ENCODE data around the gene RNF114.

Gene RNF114

GRCh38 chr20:49918446-49918845 lies 17.8 kb upstream of the RNF114 start:
- H3K4me2 ChIP-seq (ENCODE audit: low read length): no peak overlapping the region
- no peak overlapping the region for H3K9ac ChIP-seq (ENCODE audit: low read length)
- H3K18ac ChIP-seq (ENCODE audit: low read length): no peak overlapping the region
- peaks cover 12% of the 10 kb centered on the region for H3K79me1 ChIP-seq (ENCODE audit: low read length)
- peaks cover 15% of the 10 kb centered on the region for H3K79me2 ChIP-seq (ENCODE audit: control insufficient read depth, insufficient read depth, low read length)
- H3K23ac ChIP-seq (ENCODE audit: low read length): no peak overlapping the region
- H3K27ac ChIP-seq (ENCODE audit: low read depth, low read length): no peak overlapping the region
- DNase-seq: no peak
- H4K5ac ChIP-seq (ENCODE audit: low read length): no peak overlapping the region
- no CpG with 5 or more reads among the region's 3 CpGs for WGBS (ENCODE audit: extremely low coverage, insufficient coverage, low lambda C conversion rate)
- no peaks in the 10 kb centered on the region for H3K36me3 ChIP-seq (ENCODE audit: control insufficient read depth, insufficient read depth, low read length)
- no peak overlapping the region for H3K4me3 ChIP-seq (ENCODE audit: low read length)
- no peak overlapping the region for H2BK5ac ChIP-seq (ENCODE audit: low read length)
- no peak overlapping the region for H2BK15ac ChIP-seq (replicated peaks; ENCODE audit: low read depth)
- no peak overlapping the region for H2AK5ac ChIP-seq (ENCODE audit: low read length)
- H3K56ac ChIP-seq (ENCODE audit: low read length): no peak overlapping the region
- H3K4ac ChIP-seq (ENCODE audit: low read depth, low read length): no peak overlapping the region
- no peak overlapping the region for H4K8ac ChIP-seq (ENCODE audit: low read depth, low read length)
- no peaks in the 10 kb centered on the region for H3K4me1 ChIP-seq (ENCODE audit: control insufficient read depth, low read depth, low read length)
- no peaks in the 10 kb centered on the region for H3K27me3 ChIP-seq (ENCODE audit: insufficient read depth, low read length, poor library complexity)
- no peak overlapping the region for H2BK120ac ChIP-seq (ENCODE audit: low read depth, low read length)

GRCh38 chr20:49919009-49919408 lies 17.2 kb upstream of the RNF114 start:
- DNase-seq: no peak
- Histone ChIP-seq H3K9ac (ENCODE audit: low read length) (no peak overlapping the region), H4K5ac (ENCODE audit: low read length) (no peak overlapping the region), H2BK120ac (ENCODE audit: low read depth, low read length) (no peak overlapping the region), H3K36me3 (ENCODE audit: control insufficient read depth, insufficient read depth, low read length) (no peaks in the 10 kb centered on the region), H2BK15ac (replicated peaks; ENCODE audit: low read depth) (no peak overlapping the region), H3K4me3 (ENCODE audit: low read length) (no peak overlapping the region), H2BK5ac (ENCODE audit: low read length) (no peak overlapping the region), H3K4me1 (ENCODE audit: control insufficient read depth, low read depth, low read length) (no peaks in the 10 kb centered on the region), H3K23ac (ENCODE audit: low read length) (no peak overlapping the region), H3K18ac (ENCODE audit: low read length) (no peak overlapping the region), H3K56ac (ENCODE audit: low read length) (no peak overlapping the region), H3K27me3 (ENCODE audit: insufficient read depth, low read length, poor library complexity) (no peaks in the 10 kb centered on the region), H3K4ac (ENCODE audit: low read depth, low read length) (no peak overlapping the region), H3K27ac (ENCODE audit: low read depth, low read length) (no peak overlapping the region), H3K4me2 (ENCODE audit: low read length) (no peak overlapping the region), H3K79me2 (ENCODE audit: control insufficient read depth, insufficient read depth, low read length) (peaks cover 9% of the 10 kb centered on the region), H2AK5ac (ENCODE audit: low read length) (no peak overlapping the region), H4K8ac (ENCODE audit: low read depth, low read length) (no peak overlapping the region), H3K79me1 (ENCODE audit: low read length) (peaks cover 8% of the 10 kb centered on the region)
- WGBS (ENCODE audit: extremely low coverage, insufficient coverage, low lambda C conversion rate): no CpG with 5 or more reads among the region's 7 CpGs

- H3K79me1 ChIP-seq (ENCODE audit: low read length): peaks cover 4% of the 10 kb centered on the region
- no peaks in the 10 kb centered on the region for H3K27me3 ChIP-seq (ENCODE audit: insufficient read depth, low read length, poor library complexity)
- no peak overlapping the region for H2BK120ac ChIP-seq (ENCODE audit: low read depth, low read length)
- no peak overlapping the region for H3K4me3 ChIP-seq (ENCODE audit: low read length)
- no peak overlapping the region for H3K4ac ChIP-seq (ENCODE audit: low read depth, low read length)
- no peak overlapping the region for H3K4me2 ChIP-seq (ENCODE audit: low read length)
- H3K56ac ChIP-seq (ENCODE audit: low read length): no peak overlapping the region
- H3K18ac ChIP-seq (ENCODE audit: low read length): no peak overlapping the region
- no peaks in the 10 kb centered on the region for H3K4me1 ChIP-seq (ENCODE audit: control insufficient read depth, low read depth, low read length)
- peaks cover 5% of the 10 kb centered on the region for H3K79me2 ChIP-seq (ENCODE audit: control insufficient read depth, insufficient read depth, low read length)
- H3K36me3 ChIP-seq (ENCODE audit: control insufficient read depth, insufficient read depth, low read length): no peaks in the 10 kb centered on the region
- DNase-seq: no peak
- no peak overlapping the region for H2BK5ac ChIP-seq (ENCODE audit: low read length)
- H3K23ac ChIP-seq (ENCODE audit: low read length): no peak overlapping the region
- no peak overlapping the region for H2AK5ac ChIP-seq (ENCODE audit: low read length)
- WGBS (ENCODE audit: extremely low coverage, insufficient coverage, low lambda C conversion rate): no CpG with 5 or more reads among the region's 2 CpGs
- no peak overlapping the region for H4K8ac ChIP-seq (ENCODE audit: low read depth, low read length)
- no peak overlapping the region for H3K9ac ChIP-seq (ENCODE audit: low read length)
- H3K27ac ChIP-seq (ENCODE audit: low read depth, low read length): no peak overlapping the region
- H2BK15ac ChIP-seq (replicated peaks; ENCODE audit: low read depth): no peak overlapping the region
- H4K5ac ChIP-seq (ENCODE audit: low read length): no peak overlapping the region
These were observed 16.7 kb upstream of the RNF114 start for GRCh38 chr20:49919461-49919860.

- H4K5ac ChIP-seq (ENCODE audit: low read length): no peak overlapping the region
- no peaks in the 10 kb centered on the region for H3K27me3 ChIP-seq (ENCODE audit: insufficient read depth, low read length, poor library complexity)
- H3K4me1 ChIP-seq (ENCODE audit: control insufficient read depth, low read depth, low read length): no peaks in the 10 kb centered on the region
- H3K4ac ChIP-seq (ENCODE audit: low read depth, low read length): no peak overlapping the region
- no CpG with 5 or more reads among the region's 4 CpGs for WGBS (ENCODE audit: extremely low coverage, insufficient coverage, low lambda C conversion rate)
- no peak overlapping the region for H3K23ac ChIP-seq (ENCODE audit: low read length)
- no peak for DNase-seq
- no peak overlapping the region for H3K18ac ChIP-seq (ENCODE audit: low read length)
- H3K79me1 ChIP-seq (ENCODE audit: low read length): no peaks in the 10 kb centered on the region
- H3K36me3 ChIP-seq (ENCODE audit: control insufficient read depth, insufficient read depth, low read length): no peaks in the 10 kb centered on the region
- no peak overlapping the region for H2BK120ac ChIP-seq (ENCODE audit: low read depth, low read length)
- no peaks in the 10 kb centered on the region for H3K79me2 ChIP-seq (ENCODE audit: control insufficient read depth, insufficient read depth, low read length)
- H2BK15ac ChIP-seq (replicated peaks; ENCODE audit: low read depth): no peak overlapping the region
- no peak overlapping the region for H4K8ac ChIP-seq (ENCODE audit: low read depth, low read length)
- H3K27ac ChIP-seq (ENCODE audit: low read depth, low read length): no peak overlapping the region
- no peak overlapping the region for H3K9ac ChIP-seq (ENCODE audit: low read length)
- H3K56ac ChIP-seq (ENCODE audit: low read length): no peak overlapping the region
- H3K4me2 ChIP-seq (ENCODE audit: low read length): no peak overlapping the region
- no peak overlapping the region for H2AK5ac ChIP-seq (ENCODE audit: low read length)
- no peak overlapping the region for H3K4me3 ChIP-seq (ENCODE audit: low read length)
- no peak overlapping the region for H2BK5ac ChIP-seq (ENCODE audit: low read length)
These were observed 11.9 kb upstream of the RNF114 start for GRCh38 chr20:49924247-49924646.

- no peak overlapping the region for H3K4ac ChIP-seq (ENCODE audit: low read depth, low read length)
- no peak overlapping the region for H3K56ac ChIP-seq (ENCODE audit: low read length)
- no peak overlapping the region for H2AK5ac ChIP-seq (ENCODE audit: low read length)
- no peak overlapping the region for H2BK5ac ChIP-seq (ENCODE audit: low read length)
- H3K79me1 ChIP-seq (ENCODE audit: low read length): no peaks in the 10 kb centered on the region
- no peak overlapping the region for H3K4me2 ChIP-seq (ENCODE audit: low read length)
- H3K18ac ChIP-seq (ENCODE audit: low read length): no peak overlapping the region
- no peak overlapping the region for H4K8ac ChIP-seq (ENCODE audit: low read depth, low read length)
- H3K27me3 ChIP-seq (ENCODE audit: insufficient read depth, low read length, poor library complexity): no peaks in the 10 kb centered on the region
- H4K5ac ChIP-seq (ENCODE audit: low read length): no peak overlapping the region
- no peaks in the 10 kb centered on the region for H3K4me1 ChIP-seq (ENCODE audit: control insufficient read depth, low read depth, low read length)
- H3K9ac ChIP-seq (ENCODE audit: low read length): no peak overlapping the region
- no peak for DNase-seq
- H3K4me3 ChIP-seq (ENCODE audit: low read length): no peak overlapping the region
- no peak overlapping the region for H2BK120ac ChIP-seq (ENCODE audit: low read depth, low read length)
- H3K79me2 ChIP-seq (ENCODE audit: control insufficient read depth, insufficient read depth, low read length): no peaks in the 10 kb centered on the region
- no peak overlapping the region for H3K23ac ChIP-seq (ENCODE audit: low read length)
- no peak overlapping the region for H2BK15ac ChIP-seq (replicated peaks; ENCODE audit: low read depth)
- no peaks in the 10 kb centered on the region for H3K36me3 ChIP-seq (ENCODE audit: control insufficient read depth, insufficient read depth, low read length)
- WGBS (ENCODE audit: extremely low coverage, insufficient coverage, low lambda C conversion rate): no CpG with 5 or more reads among the region's 2 CpGs
- H3K27ac ChIP-seq (ENCODE audit: low read depth, low read length): no peak overlapping the region
These were observed 10.2 kb upstream of the RNF114 start for GRCh38 chr20:49925901-49926454.

- Histone ChIP-seq H2BK15ac (replicated peaks; ENCODE audit: low read depth) (no peak overlapping the region), H3K9ac (ENCODE audit: low read length) (no peak overlapping the region), H3K79me1 (ENCODE audit: low read length) (no peaks in the 10 kb centered on the region), H3K56ac (ENCODE audit: low read length) (no peak overlapping the region), H3K79me2 (ENCODE audit: control insufficient read depth, insufficient read depth, low read length) (no peaks in the 10 kb centered on the region), H3K4me3 (ENCODE audit: low read length) (no peak overlapping the region), H3K4ac (ENCODE audit: low read depth, low read length) (no peak overlapping the region), H3K27me3 (ENCODE audit: insufficient read depth, low read length, poor library complexity) (no peaks in the 10 kb centered on the region), H3K4me1 (ENCODE audit: control insufficient read depth, low read depth, low read length) (no peaks in the 10 kb centered on the region), H2BK5ac (ENCODE audit: low read length) (no peak overlapping the region), H2AK5ac (ENCODE audit: low read length) (no peak overlapping the region), H3K4me2 (ENCODE audit: low read length) (no peak overlapping the region), H3K36me3 (ENCODE audit: control insufficient read depth, insufficient read depth, low read length) (no peaks in the 10 kb centered on the region), H3K18ac (ENCODE audit: low read length) (no peak overlapping the region), H2BK120ac (ENCODE audit: low read depth, low read length) (no peak overlapping the region), H3K23ac (ENCODE audit: low read length) (no peak overlapping the region), H4K8ac (ENCODE audit: low read depth, low read length) (no peak overlapping the region), H3K27ac (ENCODE audit: low read depth, low read length) (no peak overlapping the region), H4K5ac (ENCODE audit: low read length) (no peak overlapping the region)
- no CpG with 5 or more reads among the region's 15 CpGs for WGBS (ENCODE audit: extremely low coverage, insufficient coverage, low lambda C conversion rate)
- DNase-seq: peak; percentile 79
These were observed 7.6 kb upstream of the RNF114 start for GRCh38 chr20:49928411-49929141.

Measured in mesendoderm (in vitro differentiated cells).